Measurements from ENCODE around the gene ABCF1. TPM values are rescaled to one million over a fixed set of nuclear protein-coding genes. Genes with fewer than 3 reads are reported as not detected.

ABCF1 gene
- total RNA-seq, 1 experiment from 2014 or later: 101 TPM

DNA sequence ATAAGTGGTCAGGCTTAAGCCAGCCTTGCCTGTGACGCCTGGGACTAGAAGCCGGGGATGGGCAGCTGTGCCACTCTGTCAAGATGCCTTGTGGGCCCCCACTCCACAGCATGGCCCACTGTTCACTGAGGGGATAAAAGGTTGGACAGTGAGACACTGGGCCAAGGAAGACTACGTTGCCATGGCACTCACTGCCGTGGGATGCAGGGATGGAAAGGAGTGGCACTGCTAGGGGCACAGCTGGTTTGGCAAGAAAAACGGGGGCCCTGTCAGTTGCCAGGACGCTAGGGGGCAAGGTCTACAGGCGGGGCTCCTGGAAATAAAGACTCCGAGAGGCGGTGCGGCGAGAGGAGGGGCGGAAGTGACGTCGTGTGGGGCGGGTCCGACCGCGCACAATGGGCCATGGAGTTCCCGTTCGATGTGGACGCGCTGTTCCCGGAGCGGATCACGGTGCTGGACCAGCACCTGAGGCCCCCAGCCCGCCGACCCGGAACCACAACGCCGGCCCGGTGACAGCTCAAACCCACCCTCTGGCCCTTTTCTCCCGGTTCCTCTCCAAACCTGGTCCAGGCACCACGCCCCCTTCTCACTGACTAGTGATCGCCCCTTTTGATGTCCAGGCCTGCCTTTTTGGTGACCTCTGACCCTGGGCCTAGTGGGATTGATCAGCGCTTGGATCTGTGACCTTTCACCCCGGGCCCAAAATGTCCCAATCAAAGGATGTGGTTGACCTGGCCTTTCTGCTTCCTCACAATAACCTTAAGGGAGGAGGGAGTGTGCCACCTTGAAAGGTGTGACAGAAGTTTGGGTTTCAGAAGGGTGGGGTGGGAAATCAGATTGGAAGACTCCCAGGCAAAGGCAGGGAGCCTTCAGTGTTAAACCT is 55.5 kb downstream of the ABCF1 start, which contains the start of gene ATAT1 (continued):
- TF ChIP-seq, protein P1, sequence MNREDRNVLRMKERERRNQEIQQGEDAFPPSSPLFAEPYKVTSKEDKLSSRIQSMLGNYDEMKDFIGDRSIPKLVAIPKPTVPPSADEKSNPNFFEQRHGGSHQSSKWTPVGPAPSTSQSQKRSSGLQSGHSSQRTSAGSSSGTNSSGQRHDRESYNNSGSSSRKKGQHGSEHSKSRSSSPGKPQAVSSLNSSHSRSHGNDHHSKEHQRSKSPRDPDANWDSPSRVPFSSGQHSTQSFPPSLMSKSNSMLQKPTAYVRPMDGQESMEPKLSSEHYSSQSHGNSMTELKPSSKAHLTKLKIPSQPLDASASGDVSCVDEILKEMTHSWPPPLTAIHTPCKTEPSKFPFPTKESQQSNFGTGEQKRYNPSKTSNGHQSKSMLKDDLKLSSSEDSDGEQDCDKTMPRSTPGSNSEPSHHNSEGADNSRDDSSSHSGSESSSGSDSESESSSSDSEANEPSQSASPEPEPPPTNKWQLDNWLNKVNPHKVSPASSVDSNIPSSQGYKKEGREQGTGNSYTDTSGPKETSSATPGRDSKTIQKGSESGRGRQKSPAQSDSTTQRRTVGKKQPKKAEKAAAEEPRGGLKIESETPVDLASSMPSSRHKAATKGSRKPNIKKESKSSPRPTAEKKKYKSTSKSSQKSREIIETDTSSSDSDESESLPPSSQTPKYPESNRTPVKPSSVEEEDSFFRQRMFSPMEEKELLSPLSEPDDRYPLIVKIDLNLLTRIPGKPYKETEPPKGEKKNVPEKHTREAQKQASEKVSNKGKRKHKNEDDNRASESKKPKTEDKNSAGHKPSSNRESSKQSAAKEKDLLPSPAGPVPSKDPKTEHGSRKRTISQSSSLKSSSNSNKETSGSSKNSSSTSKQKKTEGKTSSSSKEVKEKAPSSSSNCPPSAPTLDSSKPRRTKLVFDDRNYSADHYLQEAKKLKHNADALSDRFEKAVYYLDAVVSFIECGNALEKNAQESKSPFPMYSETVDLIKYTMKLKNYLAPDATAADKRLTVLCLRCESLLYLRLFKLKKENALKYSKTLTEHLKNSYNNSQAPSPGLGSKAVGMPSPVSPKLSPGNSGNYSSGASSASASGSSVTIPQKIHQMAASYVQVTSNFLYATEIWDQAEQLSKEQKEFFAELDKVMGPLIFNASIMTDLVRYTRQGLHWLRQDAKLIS (CRISPR knock-in tag; IDR thresholded peaks at IDR 0.05; ENCODE audit: borderline replicate concordance): no peak
- TF ChIP-seq, protein P2, sequence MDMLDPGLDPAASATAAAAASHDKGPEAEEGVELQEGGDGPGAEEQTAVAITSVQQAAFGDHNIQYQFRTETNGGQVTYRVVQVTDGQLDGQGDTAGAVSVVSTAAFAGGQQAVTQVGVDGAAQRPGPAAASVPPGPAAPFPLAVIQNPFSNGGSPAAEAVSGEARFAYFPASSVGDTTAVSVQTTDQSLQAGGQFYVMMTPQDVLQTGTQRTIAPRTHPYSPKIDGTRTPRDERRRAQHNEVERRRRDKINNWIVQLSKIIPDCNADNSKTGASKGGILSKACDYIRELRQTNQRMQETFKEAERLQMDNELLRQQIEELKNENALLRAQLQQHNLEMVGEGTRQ (CRISPR knock-in tag; IDR thresholded peaks at IDR 0.05): no peak
- TF ChIP-seq, protein P3, sequence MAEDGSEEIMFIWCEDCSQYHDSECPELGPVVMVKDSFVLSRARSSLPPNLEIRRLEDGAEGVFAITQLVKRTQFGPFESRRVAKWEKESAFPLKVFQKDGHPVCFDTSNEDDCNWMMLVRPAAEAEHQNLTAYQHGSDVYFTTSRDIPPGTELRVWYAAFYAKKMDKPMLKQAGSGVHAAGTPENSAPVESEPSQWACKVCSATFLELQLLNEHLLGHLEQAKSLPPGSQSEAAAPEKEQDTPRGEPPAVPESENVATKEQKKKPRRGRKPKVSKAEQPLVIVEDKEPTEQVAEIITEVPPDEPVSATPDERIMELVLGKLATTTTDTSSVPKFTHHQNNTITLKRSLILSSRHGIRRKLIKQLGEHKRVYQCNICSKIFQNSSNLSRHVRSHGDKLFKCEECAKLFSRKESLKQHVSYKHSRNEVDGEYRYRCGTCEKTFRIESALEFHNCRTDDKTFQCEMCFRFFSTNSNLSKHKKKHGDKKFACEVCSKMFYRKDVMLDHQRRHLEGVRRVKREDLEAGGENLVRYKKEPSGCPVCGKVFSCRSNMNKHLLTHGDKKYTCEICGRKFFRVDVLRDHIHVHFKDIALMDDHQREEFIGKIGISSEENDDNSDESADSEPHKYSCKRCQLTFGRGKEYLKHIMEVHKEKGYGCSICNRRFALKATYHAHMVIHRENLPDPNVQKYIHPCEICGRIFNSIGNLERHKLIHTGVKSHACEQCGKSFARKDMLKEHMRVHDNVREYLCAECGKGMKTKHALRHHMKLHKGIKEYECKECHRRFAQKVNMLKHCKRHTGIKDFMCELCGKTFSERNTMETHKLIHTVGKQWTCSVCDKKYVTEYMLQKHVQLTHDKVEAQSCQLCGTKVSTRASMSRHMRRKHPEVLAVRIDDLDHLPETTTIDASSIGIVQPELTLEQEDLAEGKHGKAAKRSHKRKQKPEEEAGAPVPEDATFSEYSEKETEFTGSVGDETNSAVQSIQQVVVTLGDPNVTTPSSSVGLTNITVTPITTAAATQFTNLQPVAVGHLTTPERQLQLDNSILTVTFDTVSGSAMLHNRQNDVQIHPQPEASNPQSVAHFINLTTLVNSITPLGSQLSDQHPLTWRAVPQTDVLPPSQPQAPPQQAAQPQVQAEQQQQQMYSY (CRISPR knock-in tag; IDR thresholded peaks at IDR 0.05): peak; percentile 43; the same call in 1 of the 2 replicates
- TF ChIP-seq ELF4 (CRISPR knock-in tag; IDR thresholded peaks at IDR 0.05; ENCODE audit: low read depth) (no peak), FOXP1 (CRISPR knock-in tag; IDR thresholded peaks at IDR 0.05; ENCODE audit: borderline replicate concordance) (peak; percentile 67; the same call in 1 of the 2 replicates), TP53 (CRISPR knock-in tag; IDR thresholded peaks at IDR 0.05) (no peak), SMAD3 (CRISPR knock-in tag; IDR thresholded peaks at IDR 0.05; ENCODE audit: borderline replicate concordance) (no peak), ZNF219 (CRISPR knock-in tag; IDR thresholded peaks at IDR 0.05; ENCODE audit: borderline replicate concordance) (no peak), NR1H2 (CRISPR knock-in tag; IDR thresholded peaks at IDR 0.05) (no peak), JAZF1 (CRISPR knock-in tag; IDR thresholded peaks at IDR 0.05) (no peak), NR2C2 (CRISPR knock-in tag; IDR thresholded peaks at IDR 0.05) (peak; percentile 87), CREB1 (CRISPR knock-in tag; IDR thresholded peaks at IDR 0.05) (0 out of 2 replicates have a peak, but pooled peaks have one; percentile 67), ZNF232 (CRISPR knock-in tag; IDR thresholded peaks at IDR 0.05) (no peak), ZNF138 (CRISPR knock-in tag; conservative IDR thresholded peaks at IDR 0.05) (no peak), IRF2 (CRISPR knock-in tag; IDR thresholded peaks at IDR 0.05; ENCODE audit: borderline replicate concordance, low read depth) (no peak), ZNF423 (CRISPR knock-in tag; IDR thresholded peaks at IDR 0.05) (no peak), ZNF317 (CRISPR knock-in tag; IDR thresholded peaks at IDR 0.05; ENCODE audit: borderline replicate concordance, low read depth) (no peak), GTF2I (CRISPR knock-in tag; conservative IDR thresholded peaks at IDR 0.05) (no peak), HMGA2 (CRISPR knock-in tag; IDR thresholded peaks at IDR 0.05) (no peak)
- TF ChIP-seq, protein P4, sequence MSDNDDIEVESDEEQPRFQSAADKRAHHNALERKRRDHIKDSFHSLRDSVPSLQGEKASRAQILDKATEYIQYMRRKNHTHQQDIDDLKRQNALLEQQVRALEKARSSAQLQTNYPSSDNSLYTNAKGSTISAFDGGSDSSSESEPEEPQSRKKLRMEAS (CRISPR knock-in tag; IDR thresholded peaks at IDR 0.05): no peak; the same call in 1 of the 2 replicates
- TF ChIP-seq, protein P5, sequence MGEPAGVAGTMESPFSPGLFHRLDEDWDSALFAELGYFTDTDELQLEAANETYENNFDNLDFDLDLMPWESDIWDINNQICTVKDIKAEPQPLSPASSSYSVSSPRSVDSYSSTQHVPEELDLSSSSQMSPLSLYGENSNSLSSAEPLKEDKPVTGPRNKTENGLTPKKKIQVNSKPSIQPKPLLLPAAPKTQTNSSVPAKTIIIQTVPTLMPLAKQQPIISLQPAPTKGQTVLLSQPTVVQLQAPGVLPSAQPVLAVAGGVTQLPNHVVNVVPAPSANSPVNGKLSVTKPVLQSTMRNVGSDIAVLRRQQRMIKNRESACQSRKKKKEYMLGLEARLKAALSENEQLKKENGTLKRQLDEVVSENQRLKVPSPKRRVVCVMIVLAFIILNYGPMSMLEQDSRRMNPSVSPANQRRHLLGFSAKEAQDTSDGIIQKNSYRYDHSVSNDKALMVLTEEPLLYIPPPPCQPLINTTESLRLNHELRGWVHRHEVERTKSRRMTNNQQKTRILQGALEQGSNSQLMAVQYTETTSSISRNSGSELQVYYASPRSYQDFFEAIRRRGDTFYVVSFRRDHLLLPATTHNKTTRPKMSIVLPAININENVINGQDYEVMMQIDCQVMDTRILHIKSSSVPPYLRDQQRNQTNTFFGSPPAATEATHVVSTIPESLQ (CRISPR knock-in tag; IDR thresholded peaks at IDR 0.05): no peak
- TF ChIP-seq, protein P6, sequence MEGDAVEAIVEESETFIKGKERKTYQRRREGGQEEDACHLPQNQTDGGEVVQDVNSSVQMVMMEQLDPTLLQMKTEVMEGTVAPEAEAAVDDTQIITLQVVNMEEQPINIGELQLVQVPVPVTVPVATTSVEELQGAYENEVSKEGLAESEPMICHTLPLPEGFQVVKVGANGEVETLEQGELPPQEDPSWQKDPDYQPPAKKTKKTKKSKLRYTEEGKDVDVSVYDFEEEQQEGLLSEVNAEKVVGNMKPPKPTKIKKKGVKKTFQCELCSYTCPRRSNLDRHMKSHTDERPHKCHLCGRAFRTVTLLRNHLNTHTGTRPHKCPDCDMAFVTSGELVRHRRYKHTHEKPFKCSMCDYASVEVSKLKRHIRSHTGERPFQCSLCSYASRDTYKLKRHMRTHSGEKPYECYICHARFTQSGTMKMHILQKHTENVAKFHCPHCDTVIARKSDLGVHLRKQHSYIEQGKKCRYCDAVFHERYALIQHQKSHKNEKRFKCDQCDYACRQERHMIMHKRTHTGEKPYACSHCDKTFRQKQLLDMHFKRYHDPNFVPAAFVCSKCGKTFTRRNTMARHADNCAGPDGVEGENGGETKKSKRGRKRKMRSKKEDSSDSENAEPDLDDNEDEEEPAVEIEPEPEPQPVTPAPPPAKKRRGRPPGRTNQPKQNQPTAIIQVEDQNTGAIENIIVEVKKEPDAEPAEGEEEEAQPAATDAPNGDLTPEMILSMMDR (IDR thresholded peaks at IDR 0.05): no peak
- TF ChIP-seq, protein P7, sequence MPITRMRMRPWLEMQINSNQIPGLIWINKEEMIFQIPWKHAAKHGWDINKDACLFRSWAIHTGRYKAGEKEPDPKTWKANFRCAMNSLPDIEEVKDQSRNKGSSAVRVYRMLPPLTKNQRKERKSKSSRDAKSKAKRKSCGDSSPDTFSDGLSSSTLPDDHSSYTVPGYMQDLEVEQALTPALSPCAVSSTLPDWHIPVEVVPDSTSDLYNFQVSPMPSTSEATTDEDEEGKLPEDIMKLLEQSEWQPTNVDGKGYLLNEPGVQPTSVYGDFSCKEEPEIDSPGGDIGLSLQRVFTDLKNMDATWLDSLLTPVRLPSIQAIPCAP (CRISPR knock-in tag; IDR thresholded peaks at IDR 0.05): no peak
- TF ChIP-seq, protein P8, sequence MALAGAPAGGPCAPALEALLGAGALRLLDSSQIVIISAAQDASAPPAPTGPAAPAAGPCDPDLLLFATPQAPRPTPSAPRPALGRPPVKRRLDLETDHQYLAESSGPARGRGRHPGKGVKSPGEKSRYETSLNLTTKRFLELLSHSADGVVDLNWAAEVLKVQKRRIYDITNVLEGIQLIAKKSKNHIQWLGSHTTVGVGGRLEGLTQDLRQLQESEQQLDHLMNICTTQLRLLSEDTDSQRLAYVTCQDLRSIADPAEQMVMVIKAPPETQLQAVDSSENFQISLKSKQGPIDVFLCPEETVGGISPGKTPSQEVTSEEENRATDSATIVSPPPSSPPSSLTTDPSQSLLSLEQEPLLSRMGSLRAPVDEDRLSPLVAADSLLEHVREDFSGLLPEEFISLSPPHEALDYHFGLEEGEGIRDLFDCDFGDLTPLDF (CRISPR knock-in tag; IDR thresholded peaks at IDR 0.05): no peak; the same call in 1 of the 2 replicates
